ENCODE data around the gene RXFP2. TPM values are rescaled to one million over a fixed set of nuclear protein-coding genes. Genes with fewer than 3 reads are reported as not detected.

Gene RXFP2
- polyA plus RNA-seq, 1 of the 3 experiments (the other 2 are of a cell fraction): not detected

DNA sequence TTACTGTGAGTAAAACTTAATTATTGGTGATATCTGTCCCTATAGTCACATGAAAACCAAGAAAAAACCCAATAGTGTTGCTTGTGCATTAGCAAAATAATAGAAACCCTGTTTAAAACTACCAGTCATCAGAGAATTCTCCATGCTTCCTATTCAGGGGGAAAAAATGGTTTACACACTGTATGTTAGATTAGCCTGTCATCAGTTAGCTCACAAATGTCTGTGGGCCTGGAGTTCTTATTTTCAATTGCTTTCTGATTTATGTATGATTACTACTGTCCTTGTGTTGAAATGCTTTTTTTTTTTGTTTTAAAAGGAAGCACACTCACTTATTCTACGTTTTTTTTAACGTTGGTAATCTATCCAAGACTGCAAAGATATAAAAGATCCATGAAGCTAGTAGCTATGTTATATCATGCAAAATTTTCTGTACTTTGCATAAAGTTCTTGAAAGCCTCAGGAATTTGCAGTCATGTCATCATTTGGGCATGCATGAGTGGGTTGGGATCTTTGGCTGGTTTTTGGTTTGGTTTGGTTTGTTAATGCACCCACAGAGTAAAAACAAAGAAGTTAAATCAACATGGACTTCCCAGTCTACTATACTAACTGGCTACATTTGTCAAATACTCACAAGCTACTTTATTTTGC lies 25.9 kb downstream of the RXFP2 start:
- no peak overlapping the region for H3K4me3 ChIP-seq (ENCODE audit: low read depth in 2 of 2, low read length in 1 of 2)
- H3K9me3 ChIP-seq: no peaks in the 10 kb centered on the region
- peak overlapping the region; percentile 47 for H2AFZ ChIP-seq (ENCODE audit: low read depth)
- H3K36me3 ChIP-seq (replicated peaks in 1 of 2; ENCODE audit: control insufficient read depth in 1 of 2, insufficient read depth in 2 of 2, low read length in 1 of 2): no peaks in the 10 kb centered on the region
- peak overlapping the region; percentile 45; the same call in 1 of the 2 replicates for H3K4me2 ChIP-seq
- POLR2A ChIA-PET: no interaction called here
- H3F3A ChIP-seq (replicated peaks; ENCODE audit: insufficient read depth): peaks cover 54% of the 10 kb centered on the region
- H3K27me3 ChIP-seq (ENCODE audit: insufficient read depth): no peaks in the 10 kb centered on the region
- H3K79me2 ChIP-seq (ENCODE audit: insufficient read depth): no peaks in the 10 kb centered on the region
- DNase-seq: no peak
- H4K20me1 ChIP-seq (ENCODE audit: insufficient read depth): no peaks in the 10 kb centered on the region
- peak overlapping the region in 1 of 2 experiments; percentile 81; a peak in 2 of 4 replicates for H3K27ac ChIP-seq (ENCODE audit: low read depth in 2 of 2, low read length in 1 of 2)
- WGBS (ENCODE audit: low lambda C conversion rate): 37% methylated on average over 2 of the region's 2 CpGs
- CTCF ChIA-PET: interaction anchor here (0.7 to 1.3 kb wide), 3 partner anchors 24 to 530 kb away, joined by 3 to 4 read pairs (median 3); no protein-coding TSS in a partner anchor
- peak; percentile 23; the same call in 1 of the 2 replicates for TF ChIP-seq TCF12 (IDR thresholded peaks at IDR 0.05)
- TF ChIP-seq PBX3 (IDR thresholded peaks at IDR 0.05): 0 out of 2 replicates have a peak, but pooled peaks have one; percentile 11
- TF ChIP-seq JUND (IDR thresholded peaks at IDR 0.05): 0 out of 2 replicates have a peak, but pooled peaks have one; percentile 35
- TF ChIP-seq, protein P1, sequence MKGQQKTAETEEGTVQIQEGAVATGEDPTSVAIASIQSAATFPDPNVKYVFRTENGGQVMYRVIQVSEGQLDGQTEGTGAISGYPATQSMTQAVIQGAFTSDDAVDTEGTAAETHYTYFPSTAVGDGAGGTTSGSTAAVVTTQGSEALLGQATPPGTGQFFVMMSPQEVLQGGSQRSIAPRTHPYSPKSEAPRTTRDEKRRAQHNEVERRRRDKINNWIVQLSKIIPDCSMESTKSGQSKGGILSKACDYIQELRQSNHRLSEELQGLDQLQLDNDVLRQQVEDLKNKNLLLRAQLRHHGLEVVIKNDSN (IDR thresholded peaks at IDR 0.05; ENCODE audit: borderline replicate concordance, low read depth): no peak
- peak overlapping the region; percentile 34; the same call in 1 of the 2 replicates for H3K9ac ChIP-seq
- H3K9me2 ChIP-seq: no peaks in the 10 kb centered on the region
- peaks cover 0 to 36% of the 10 kb centered on the region in 2 experiments; a peak in 2 of 4 replicates for H3K4me1 ChIP-seq (ENCODE audit: control insufficient read depth in 1 of 2, insufficient read depth in 2 of 2, low read depth in 1 of 2, low read length in 1 of 2)

DNA sequence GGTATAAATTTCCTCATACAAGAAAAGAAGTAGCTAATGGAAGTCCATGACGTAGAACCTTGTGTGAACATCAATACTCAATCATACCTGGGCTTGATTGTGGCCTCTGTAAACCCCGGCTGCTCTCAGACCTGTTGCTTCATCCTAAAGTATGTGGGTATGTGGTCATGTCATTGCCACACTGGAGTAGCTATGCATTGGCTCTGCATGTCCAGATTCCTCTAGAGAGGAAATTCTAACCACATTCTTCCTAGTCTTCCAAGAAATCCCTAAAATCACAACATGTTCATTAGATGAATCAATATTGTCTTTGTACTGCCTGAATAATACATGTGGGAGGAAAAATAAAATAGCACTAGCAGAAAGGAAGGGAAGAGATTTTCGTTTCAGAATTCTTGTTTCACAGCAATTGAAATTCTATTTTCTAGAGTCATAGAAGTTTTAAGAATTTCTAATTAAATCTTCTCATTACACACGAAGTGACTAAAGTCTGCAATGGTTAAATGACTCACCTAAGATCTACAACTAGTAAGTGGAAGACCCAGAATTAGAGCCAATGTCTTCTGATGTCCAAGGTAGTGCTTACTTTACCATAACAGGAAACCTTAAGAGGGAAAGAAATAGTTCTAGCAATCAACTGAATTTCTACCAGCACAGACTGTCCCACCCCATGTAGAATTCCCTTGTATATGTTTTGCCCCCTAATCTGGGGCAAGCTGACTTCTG lies 28.0 kb downstream of the RXFP2 start:
- no peaks in the 10 kb centered on the region for H4K20me1 ChIP-seq (ENCODE audit: insufficient read depth)
- H3K27ac ChIP-seq (ENCODE audit: low read depth in 2 of 2, low read length in 1 of 2): peak overlapping the region in 1 of 2 experiments; percentile 81; a peak in 2 of 4 replicates
- no peak for DNase-seq
- no peaks in the 10 kb centered on the region for H3K9me2 ChIP-seq
- peak overlapping the region; percentile 12 for H3K4me2 ChIP-seq
- H3K36me3 ChIP-seq (replicated peaks in 1 of 2; ENCODE audit: control insufficient read depth in 1 of 2, insufficient read depth in 2 of 2, low read length in 1 of 2): no peaks in the 10 kb centered on the region
- H3K27me3 ChIP-seq (ENCODE audit: insufficient read depth): no peaks in the 10 kb centered on the region
- ChIA-PET POLR2A (no interaction called here), CTCF (interaction anchor here (1.2 kb wide), 1 partner anchor 34 kb away, joined by 3 read pairs; no protein-coding TSS in a partner anchor)
- H3K4me1 ChIP-seq (ENCODE audit: control insufficient read depth in 1 of 2, insufficient read depth in 2 of 2, low read depth in 1 of 2, low read length in 1 of 2): peaks cover 0 to 36% of the 10 kb centered on the region in 2 experiments; a peak in 2 of 4 replicates
- no peak overlapping the region for H3K4me3 ChIP-seq (ENCODE audit: low read depth in 2 of 2, low read length in 1 of 2)
- 46% methylated on average over 4 of the region's 4 CpGs for WGBS (ENCODE audit: low lambda C conversion rate)
- no peaks in the 10 kb centered on the region for H3K79me2 ChIP-seq (ENCODE audit: insufficient read depth)
- H3K9me3 ChIP-seq: no peaks in the 10 kb centered on the region
- no peak overlapping the region for H2AFZ ChIP-seq (ENCODE audit: low read depth)
- H3F3A ChIP-seq (replicated peaks; ENCODE audit: insufficient read depth): peaks cover 47% of the 10 kb centered on the region
- H3K9ac ChIP-seq: peak overlapping the region; percentile 41; the same call in 1 of the 2 replicates
- no peak for TF ChIP-seq GABPA (IDR thresholded peaks at IDR 0.05; ENCODE audit: low read depth)
- TF ChIP-seq, protein P1 (IDR thresholded peaks at IDR 0.05; ENCODE audit: borderline replicate concordance, low read depth): no peak
- no peak for TF ChIP-seq RFX5 (IDR thresholded peaks at IDR 0.05; ENCODE audit: low read length)
- no peak for TF ChIP-seq FOXJ3 (CRISPR knock-in tag; IDR thresholded peaks at IDR 0.05)
- TF ChIP-seq FOSL2 (IDR thresholded peaks at IDR 0.05; ENCODE audit: borderline replicate concordance, low read depth): peak; percentile 2; the same call in 1 of the 2 replicates
- TF ChIP-seq, protein P2, sequence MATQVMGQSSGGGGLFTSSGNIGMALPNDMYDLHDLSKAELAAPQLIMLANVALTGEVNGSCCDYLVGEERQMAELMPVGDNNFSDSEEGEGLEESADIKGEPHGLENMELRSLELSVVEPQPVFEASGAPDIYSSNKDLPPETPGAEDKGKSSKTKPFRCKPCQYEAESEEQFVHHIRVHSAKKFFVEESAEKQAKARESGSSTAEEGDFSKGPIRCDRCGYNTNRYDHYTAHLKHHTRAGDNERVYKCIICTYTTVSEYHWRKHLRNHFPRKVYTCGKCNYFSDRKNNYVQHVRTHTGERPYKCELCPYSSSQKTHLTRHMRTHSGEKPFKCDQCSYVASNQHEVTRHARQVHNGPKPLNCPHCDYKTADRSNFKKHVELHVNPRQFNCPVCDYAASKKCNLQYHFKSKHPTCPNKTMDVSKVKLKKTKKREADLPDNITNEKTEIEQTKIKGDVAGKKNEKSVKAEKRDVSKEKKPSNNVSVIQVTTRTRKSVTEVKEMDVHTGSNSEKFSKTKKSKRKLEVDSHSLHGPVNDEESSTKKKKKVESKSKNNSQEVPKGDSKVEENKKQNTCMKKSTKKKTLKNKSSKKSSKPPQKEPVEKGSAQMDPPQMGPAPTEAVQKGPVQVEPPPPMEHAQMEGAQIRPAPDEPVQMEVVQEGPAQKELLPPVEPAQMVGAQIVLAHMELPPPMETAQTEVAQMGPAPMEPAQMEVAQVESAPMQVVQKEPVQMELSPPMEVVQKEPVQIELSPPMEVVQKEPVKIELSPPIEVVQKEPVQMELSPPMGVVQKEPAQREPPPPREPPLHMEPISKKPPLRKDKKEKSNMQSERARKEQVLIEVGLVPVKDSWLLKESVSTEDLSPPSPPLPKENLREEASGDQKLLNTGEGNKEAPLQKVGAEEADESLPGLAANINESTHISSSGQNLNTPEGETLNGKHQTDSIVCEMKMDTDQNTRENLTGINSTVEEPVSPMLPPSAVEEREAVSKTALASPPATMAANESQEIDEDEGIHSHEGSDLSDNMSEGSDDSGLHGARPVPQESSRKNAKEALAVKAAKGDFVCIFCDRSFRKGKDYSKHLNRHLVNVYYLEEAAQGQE (IDR thresholded peaks at IDR 0.05; ENCODE audit: low read depth, low read length): no peak
- no peak for TF ChIP-seq MEF2A (IDR thresholded peaks at IDR 0.05; ENCODE audit: borderline replicate concordance, low read depth)
- no peak for TF ChIP-seq NRF1 (IDR thresholded peaks at IDR 0.05; ENCODE audit: low read depth, low read length)
- TF ChIP-seq TEAD4 (IDR thresholded peaks at IDR 0.05; ENCODE audit: borderline replicate concordance, insufficient read depth): 0 out of 2 replicates have a peak, but pooled peaks have one; percentile 10
- no peak for TF ChIP-seq TAF1 (IDR thresholded peaks at IDR 0.05; ENCODE audit: borderline replicate concordance, low read depth, low read length)
- no peak for TF ChIP-seq SIN3A (IDR thresholded peaks at IDR 0.05; ENCODE audit: borderline replicate concordance, low read depth, low read length)
- TF ChIP-seq FOXM1 (IDR thresholded peaks at IDR 0.05; ENCODE audit: low read depth): no peak
- TF ChIP-seq RCOR1 (IDR thresholded peaks at IDR 0.05; ENCODE audit: low read length): no peak
- no peak for TF ChIP-seq POLR2AphosphoS5 (IDR thresholded peaks at IDR 0.05; ENCODE audit: low read depth, low read length)
- TF ChIP-seq, protein P3, sequence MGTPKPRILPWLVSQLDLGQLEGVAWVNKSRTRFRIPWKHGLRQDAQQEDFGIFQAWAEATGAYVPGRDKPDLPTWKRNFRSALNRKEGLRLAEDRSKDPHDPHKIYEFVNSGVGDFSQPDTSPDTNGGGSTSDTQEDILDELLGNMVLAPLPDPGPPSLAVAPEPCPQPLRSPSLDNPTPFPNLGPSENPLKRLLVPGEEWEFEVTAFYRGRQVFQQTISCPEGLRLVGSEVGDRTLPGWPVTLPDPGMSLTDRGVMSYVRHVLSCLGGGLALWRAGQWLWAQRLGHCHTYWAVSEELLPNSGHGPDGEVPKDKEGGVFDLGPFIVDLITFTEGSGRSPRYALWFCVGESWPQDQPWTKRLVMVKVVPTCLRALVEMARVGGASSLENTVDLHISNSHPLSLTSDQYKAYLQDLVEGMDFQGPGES (IDR thresholded peaks at IDR 0.05; ENCODE audit: low read depth, low read length): no peak

All from SK-N-SH (cell line).